ENCODE measurements around the gene TMEM207.

The TMEM207 gene

GRCh38 chr3:190436331-190436730 lies 13.4 kb downstream of the TMEM207 start:
- ChIA-PET CTCF (no interaction called here), POLR2A (ENCODE audit: low non-redundant PET) (no interaction called here)
- no peak overlapping the region for H3K27ac ChIP-seq
- no peak for TF ChIP-seq CTCF (conservative IDR thresholded peaks at IDR 0.05; ENCODE audit: low read depth)
- no peak for DNase-seq (ENCODE audit: low spot score)

- TF ChIP-seq CTCF (conservative IDR thresholded peaks at IDR 0.05; ENCODE audit: low read depth): no peak
- no peak overlapping the region for H3K27ac ChIP-seq
- DNase-seq (ENCODE audit: low spot score): peak; percentile 15
- POLR2A ChIA-PET (ENCODE audit: low non-redundant PET): no interaction called here
- CTCF ChIA-PET: no interaction called here
These were observed 14.1 kb downstream of the TMEM207 start for GRCh38 chr3:190435618-190436017.

GRCh38 chr3:190433626-190434025 lies 16.1 kb downstream of the TMEM207 start:
- no peak for TF ChIP-seq CTCF (conservative IDR thresholded peaks at IDR 0.05; ENCODE audit: low read depth)
- ChIA-PET CTCF (no interaction called here), POLR2A (ENCODE audit: low non-redundant PET) (no interaction called here)
- H3K27ac ChIP-seq: no peak overlapping the region
- DNase-seq (ENCODE audit: low spot score): no peak

- peak; percentile 16 for DNase-seq (ENCODE audit: low spot score)
- no peak for TF ChIP-seq CTCF (conservative IDR thresholded peaks at IDR 0.05; ENCODE audit: low read depth)
- H3K27ac ChIP-seq: no peak overlapping the region
- CTCF ChIA-PET: interaction anchor here (0.5 kb wide), 1 partner anchor 424 kb away, joined by 3 read pairs; no protein-coding TSS in a partner anchor
- POLR2A ChIA-PET (ENCODE audit: low non-redundant PET): no interaction called here
These were observed 17.5 kb downstream of the TMEM207 start for GRCh38 chr3:190432216-190432615.

- POLR2A ChIA-PET (ENCODE audit: low non-redundant PET): no interaction called here
- DNase-seq (ENCODE audit: low spot score): no peak
- CTCF ChIA-PET: interaction anchor here (0.7 kb wide), 1 partner anchor 230 kb away, joined by 3 read pairs; no protein-coding TSS in a partner anchor
- TF ChIP-seq CTCF (conservative IDR thresholded peaks at IDR 0.05; ENCODE audit: low read depth): no peak
- H3K27ac ChIP-seq: no peak overlapping the region
These were observed 18.8 kb downstream of the TMEM207 start for GRCh38 chr3:190430906-190431305.

- ChIA-PET CTCF (interaction anchor here (0.5 kb wide), 1 partner anchor 14 kb away, joined by 3 read pairs; no protein-coding TSS in a partner anchor), POLR2A (ENCODE audit: low non-redundant PET) (no interaction called here)
- no peak for TF ChIP-seq CTCF (conservative IDR thresholded peaks at IDR 0.05; ENCODE audit: low read depth)
- H3K27ac ChIP-seq: no peak overlapping the region
- DNase-seq (ENCODE audit: low spot score): no peak
These were observed 20.0 kb downstream of the TMEM207 start for GRCh38 chr3:190429681-190430080.

All from RWPE1 (cell line).